Calu3 (cell line): Measurements from ENCODE around the gene CALCOCO2. TPM values are rescaled to one million over a fixed set of nuclear protein-coding genes. Genes with fewer than 3 reads are reported as not detected.

Source experiments
- BruUV-seq: library from RNA; stranded (reverse); fragments of 400-500 nt; replicated peaks from 2 replicates; lab custom pipeline; 2021; lab: Mats Ljungman, UMichigan
- CTCF ChIA-PET: fragments of 300-600 bp; sonication (Branson Sonifier 250); formaldehyde crosslinking; loops from one replicate; lab custom pipeline; 2022; ENCODE audit warnings: antibody characterized with exemption; lab: Charles Lee
- DNase-seq: peaks from one replicate; pipeline ENCODE4 v3.0.0; 2022
- H3K27ac Mint-ChIP-seq: one replicate; pipeline ENCODE4 v1.8.0; 2022; ENCODE audit warnings: mixed read lengths; ENCODE audit not compliant: unreplicated experiment
- H3K27me3 Mint-ChIP-seq: one replicate; pipeline ENCODE4 v1.8.0; 2022; ENCODE audit warnings: mixed read lengths; ENCODE audit not compliant: unreplicated experiment
- H3K36me3 Mint-ChIP-seq: one replicate; pipeline ENCODE4 v1.8.0; 2022; ENCODE audit warnings: mild to moderate bottlenecking, moderate library complexity, mixed read lengths; ENCODE audit not compliant: insufficient read depth, unreplicated experiment
- H3K4me1 Mint-ChIP-seq: one replicate; pipeline ENCODE4 v1.8.0; 2022; ENCODE audit warnings: mild to moderate bottlenecking, low read depth, mixed read lengths; ENCODE audit not compliant: unreplicated experiment
- H3K4me3 Mint-ChIP-seq: one replicate; pipeline ENCODE4 v1.8.0; 2022; ENCODE audit warnings: mild to moderate bottlenecking, low read depth, moderate library complexity, mixed read lengths; ENCODE audit not compliant: unreplicated experiment
- H3K9me3 Mint-ChIP-seq: one replicate; pipeline ENCODE4 v1.8.0; 2022; ENCODE audit warnings: low read depth, mixed read lengths; ENCODE audit not compliant: unreplicated experiment
- CTCF ChIP-seq: fragments of 200-600 bp; IDR thresholded peaks from one replicate; pipeline ENCODE4 v1.8.0; 2022; ENCODE audit warnings: antibody characterized with exemption; ENCODE audit not compliant: unreplicated experiment
- intact Hi-C: fragments of 100-400 bp; cut with micrococcal nuclease; formaldehyde crosslinking; loops from one replicate; pipeline ENCODE4 v1.10.0; 2022; ENCODE audit not compliant: unreplicated experiment
- total RNA-seq: library from RNA; stranded (reverse); gene quantifications from 2 replicates; pipeline ENCODE4 v1.2.3, GENCODE V29; 2022

The CALCOCO2 gene
- total RNA-seq, 1 experiment from 2014 or later, result 116 TPM

- H3K4me3 Mint-ChIP-seq, result no peak overlapping the region
- DNase-seq, result peak; percentile 57
Measured at GRCh38 chr17:48799069-48799723, 31.6 kb upstream of the CALCOCO2 start.

GRCh38 chr17:48800626-48801217, 30.1 kb upstream of the CALCOCO2 start:
- Mint-ChIP-seq H3K4me1 (peaks cover 40% of the 10 kb centered on the region), H3K4me3 (no peak overlapping the region), H3K9me3 (no peaks in the 10 kb centered on the region), H3K27ac (no peak overlapping the region), H3K36me3 (peaks cover 15% of the 10 kb centered on the region), H3K27me3 (no peaks in the 10 kb centered on the region)
- CTCF ChIA-PET, result interaction anchor here (2.2 to 2.4 kb wide), 2 partner anchors 10 to 78 kb away, joined by 8 to 12 read pairs; no protein-coding TSS in a partner anchor
- intact Hi-C loops, result no loop called here
- no peak for TF ChIP-seq CTCF
- BruUV-seq, result no TSS peak
- DNase-seq, result no peak

More at GRCh38 chr17:48799069-48799723, 31.6 kb upstream of the CALCOCO2 start:
- CTCF ChIA-PET, result interaction anchor here (0.5 to 2.4 kb wide), 9 partner anchors 8 to 797 kb away, joined by 3 to 12 read pairs (median 4); no protein-coding TSS in a partner anchor
- Mint-ChIP-seq H3K9me3 (no peaks in the 10 kb centered on the region), H3K4me1 (peaks cover 40% of the 10 kb centered on the region), H3K27me3 (no peaks in the 10 kb centered on the region), H3K27ac (peak overlapping the region; percentile 72), H3K36me3 (peaks cover 22% of the 10 kb centered on the region)
- intact Hi-C loops, result no loop called here
- TF ChIP-seq CTCF, result no peak
- no TSS peak for BruUV-seq

GRCh38 chr17:48804936-48805411, 25.9 kb upstream of the CALCOCO2 start:
- intact Hi-C loops, result loop anchor here (1.0 kb wide), 2 partner anchors 73 to 227 kb away; no protein-coding TSS in a partner anchor
- no peaks in the 10 kb centered on the region for H3K36me3 Mint-ChIP-seq
- no peaks in the 10 kb centered on the region for H3K9me3 Mint-ChIP-seq
- BruUV-seq, result no TSS peak
- H3K27me3 Mint-ChIP-seq, result no peaks in the 10 kb centered on the region
- TF ChIP-seq CTCF, result peak; percentile 99
- peaks cover 38% of the 10 kb centered on the region for H3K4me1 Mint-ChIP-seq
- no peak overlapping the region for H3K4me3 Mint-ChIP-seq
- CTCF ChIA-PET, result interaction anchor here (0.7 to 4.2 kb wide), 5 partner anchors 68 to 88 kb away, joined by 3 to 84 read pairs (median 4); partner anchors contain the start of gene ATP5MC1
- peak; percentile 90 for DNase-seq
- no peak overlapping the region for H3K27ac Mint-ChIP-seq

- Mint-ChIP-seq H3K27ac (peak overlapping the region; percentile 60), H3K4me3 (no peak overlapping the region), H3K4me1 (peaks cover 26% of the 10 kb centered on the region), H3K36me3 (no peaks in the 10 kb centered on the region), H3K27me3 (no peaks in the 10 kb centered on the region), H3K9me3 (no peaks in the 10 kb centered on the region)
- no TSS peak for BruUV-seq
- intact Hi-C loops, result no loop called here
- DNase-seq, result peak; percentile 37
- TF ChIP-seq CTCF, result no peak
- CTCF ChIA-PET, result interaction anchor here (1.3 to 2.1 kb wide), 2 partner anchors 70 to 83 kb away, joined by 3 to 12 read pairs; partner anchors contain the start of gene ATP5MC1
Measured at GRCh38 chr17:48809182-48809581, 21.7 kb upstream of the CALCOCO2 start.
